Dedifferentiated amniotic fluid mesenchymal stem cell (primary cell): Measurements from ENCODE around the gene ALDH3B2.
A peak's percentile ranks its signal among the peaks of the same experiment; 100 is the strongest.
"Not testable (repeated sequence)": the region's sequence is repeated elsewhere in the genome, so short reads cannot be mapped to it uniquely, and the experiment has no call there.

Experiments
- DNase-seq: peaks from one replicate; pipeline ENCODE4 v3.0.0-alpha.2; 2016; ENCODE audit errors: extremely low spot score

ALDH3B2 gene

GRCh38 chr11:67642173-67643120 is 32.0 kb downstream of the ALDH3B2 start:
- no peak for DNase-seq

- DNase-seq: no peak
Observed at GRCh38 chr11:67641338-67642172, 32.9 kb downstream of the ALDH3B2 start.

- DNase-seq: no peak
Observed at GRCh38 chr11:67640758-67641337, 33.6 kb downstream of the ALDH3B2 start.

GRCh38 chr11:67640021-67640757 is 34.2 kb downstream of the ALDH3B2 start:
- DNase-seq: peak; percentile 42

GRCh38 chr11:67639438-67639859 is 35.0 kb downstream of the ALDH3B2 start, which contains the start of gene TBX10:
TBX10 (minus strand) TSS chr11:67639763; CDS start chr11:67639472, 291 bp downstream.
- DNase-seq: no peak

DNA sequence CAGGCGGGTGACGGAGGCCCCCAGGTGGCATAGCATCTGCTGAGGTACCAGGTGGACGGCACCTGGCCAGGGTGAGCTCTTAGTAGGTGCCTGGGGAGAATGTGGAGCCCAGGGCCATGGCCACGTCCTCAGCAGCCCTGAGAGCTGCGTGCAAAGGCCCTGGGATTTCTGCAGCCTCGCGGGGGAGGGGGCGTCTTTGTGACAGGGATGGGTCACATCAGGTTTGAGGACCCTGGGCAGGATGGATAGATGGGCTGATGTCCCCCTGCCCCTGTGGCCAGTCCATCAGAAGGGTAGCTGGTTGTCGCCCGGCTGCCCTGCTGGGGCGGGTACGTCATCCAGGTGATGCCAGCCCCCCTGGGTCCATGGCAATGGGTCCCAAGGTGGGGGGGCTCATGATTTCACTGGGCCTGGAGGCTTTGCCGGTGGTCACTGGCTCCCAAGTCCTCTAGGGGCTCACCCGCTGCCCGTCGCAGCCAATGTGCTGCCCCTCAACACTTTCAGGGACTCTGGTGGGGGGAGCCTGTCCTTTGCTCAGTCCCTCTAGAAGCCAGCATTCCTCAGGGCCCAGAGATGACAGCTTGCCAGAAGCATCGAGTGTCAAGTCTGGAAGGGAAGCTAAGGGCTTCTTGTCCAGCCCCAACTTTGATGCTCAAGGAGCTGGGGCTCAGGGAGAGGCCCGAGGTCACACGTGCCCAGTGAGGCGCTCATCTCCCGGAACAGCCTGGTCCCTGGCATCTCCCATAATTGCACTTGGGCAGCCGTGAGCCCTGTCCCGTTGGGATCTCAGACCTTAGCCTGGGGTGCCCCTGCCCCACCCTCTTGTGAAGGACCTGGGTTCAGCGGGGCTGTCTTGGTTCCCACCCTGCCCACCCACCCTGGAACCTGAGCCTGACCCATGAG is 35.6 kb downstream of the ALDH3B2 start:
- no peak for DNase-seq

DNA sequence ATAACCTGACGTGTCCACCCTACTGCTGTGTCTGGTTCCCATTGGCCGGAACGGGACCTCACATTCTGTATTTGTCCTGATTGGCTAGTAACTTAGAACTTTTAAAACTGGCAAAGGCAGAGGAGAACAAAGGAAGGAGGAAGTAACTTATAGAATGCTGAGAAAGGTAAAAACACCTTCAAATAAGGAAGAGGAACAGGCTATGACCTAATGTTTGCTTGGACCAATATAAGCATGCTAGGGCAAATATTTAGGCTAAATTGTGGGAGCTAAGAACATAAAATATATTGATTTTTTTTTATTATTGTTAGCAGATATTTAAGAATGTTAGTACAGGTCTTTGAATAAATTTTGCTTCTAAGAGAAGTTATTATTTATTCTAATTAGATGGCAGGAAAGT is 37.0 kb downstream of the ALDH3B2 start:
- not testable (repeated sequence) for DNase-seq

- no peak for DNase-seq
Observed at GRCh38 chr11:67636962-67637361, 37.5 kb downstream of the ALDH3B2 start.

- no peak for DNase-seq
Observed at GRCh38 chr11:67635231-67635521, 39.2 kb downstream of the ALDH3B2 start.

- DNase-seq: no peak
Observed at GRCh38 chr11:67634366-67635230, 39.8 kb downstream of the ALDH3B2 start.

GRCh38 chr11:67633758-67634365 is 40.6 kb downstream of the ALDH3B2 start:
- DNase-seq: no peak

- no peak for DNase-seq
Observed at GRCh38 chr11:67632982-67633755, 41.3 kb downstream of the ALDH3B2 start.

- DNase-seq: no peak
Observed at GRCh38 chr11:67632175-67632981, 42.0 kb downstream of the ALDH3B2 start.

GRCh38 chr11:67631853-67632174 is 42.6 kb downstream of the ALDH3B2 start:
- DNase-seq: no peak

- no peak for DNase-seq
Observed at GRCh38 chr11:67631411-67631810, 43.0 kb downstream of the ALDH3B2 start.

- no peak for DNase-seq
Observed at GRCh38 chr11:67630943-67631331, 43.5 kb downstream of the ALDH3B2 start.

GRCh38 chr11:67630228-67630942 is 44.0 kb downstream of the ALDH3B2 start:
- DNase-seq: peak; percentile 97
